Urothelium cell line (cell line): Measurements from ENCODE around the gene ACAN.

Source experiments
- DNase-seq: peaks from one replicate; pipeline ENCODE4 v3.0.0; 2011; ENCODE audit warnings: low spot score, mixed read lengths
- FAIRE-seq: peaks from 2 replicates; lab custom pipeline; 2011; peaks lifted over from hg19 to GRCh38; lab: Jason Lieb, UNC

The ACAN gene

GRCh38 chr15:88839961-88840360 lies 36.7 kb downstream of the ACAN start:
- DNase-seq (no peak), FAIRE-seq (peak; percentile 61)

- DNase-seq (no peak), FAIRE-seq (no peak)
Measured at GRCh38 chr15:88841236-88841635, 38.0 kb downstream of the ACAN start.

- DNase-seq, result no peak
- FAIRE-seq, result peak; percentile 40
Measured at GRCh38 chr15:88842156-88842555, 38.9 kb downstream of the ACAN start.

- DNase-seq, result no peak
- FAIRE-seq, result no peak
Measured at GRCh38 chr15:88843334-88843733, 40.1 kb downstream of the ACAN start.

GRCh38 chr15:88844749-88845386 lies 41.6 kb downstream of the ACAN start:
- FAIRE-seq (no peak), DNase-seq (no peak)

GRCh38 chr15:88845616-88846015 lies 42.4 kb downstream of the ACAN start:
- no peak for FAIRE-seq
- no peak for DNase-seq

GRCh38 chr15:88847144-88847543 lies 43.9 kb downstream of the ACAN start:
- no peak for FAIRE-seq

GRCh38 chr15:88848203-88848602 lies 45.0 kb downstream of the ACAN start:
- FAIRE-seq (no peak), DNase-seq (no peak)

More at GRCh38 chr15:88847144-88847543, 43.9 kb downstream of the ACAN start:
- no peak for DNase-seq

- FAIRE-seq, result no peak
- DNase-seq, result no peak
Measured at GRCh38 chr15:88849376-88850072, 46.3 kb downstream of the ACAN start.

GRCh38 chr15:88852476-88852875 lies 49.2 kb downstream of the ACAN start:
- DNase-seq, result no peak
- FAIRE-seq, result no peak

- DNase-seq, result no peak
- no peak for FAIRE-seq
Measured at GRCh38 chr15:88858934-88859333, 55.7 kb downstream of the ACAN start.

GRCh38 chr15:88859550-88859949 lies 56.3 kb downstream of the ACAN start:
- FAIRE-seq, result no peak
- no peak for DNase-seq

GRCh38 chr15:88860212-88860611 lies 57.0 kb downstream of the ACAN start:
- FAIRE-seq, result no peak

GRCh38 chr15:88863412-88863811 lies 60.2 kb downstream of the ACAN start:
- DNase-seq, result no peak
- no peak for FAIRE-seq

More at GRCh38 chr15:88860212-88860611, 57.0 kb downstream of the ACAN start:
- no peak for DNase-seq

- FAIRE-seq (no peak), DNase-seq (no peak)
Measured at GRCh38 chr15:88864861-88865497, 61.7 kb downstream of the ACAN start.

- no peak for FAIRE-seq
- DNase-seq, result no peak
Measured at GRCh38 chr15:88865498-88866099, 62.4 kb downstream of the ACAN start.

GRCh38 chr15:88866295-88866881 lies 63.2 kb downstream of the ACAN start:
- FAIRE-seq, result peak; percentile 73
- no peak for DNase-seq

GRCh38 chr15:88871313-88871712 lies 68.1 kb downstream of the ACAN start:
- DNase-seq (no peak), FAIRE-seq (no peak)

GRCh38 chr15:88872106-88872505 lies 68.9 kb downstream of the ACAN start:
- DNase-seq (no peak), FAIRE-seq (no peak)

GRCh38 chr15:88872706-88873105 lies 69.5 kb downstream of the ACAN start:
- FAIRE-seq (no peak), DNase-seq (no peak)

- no peak for DNase-seq
- no peak for FAIRE-seq
Measured at GRCh38 chr15:88873786-88874185, 70.5 kb downstream of the ACAN start.
